SK-N-SH treated with all-trans-retinoic acid at 6 μM for 48 hours (cell line): ENCODE data around the gene CNPPD1.
A peak's percentile ranks its signal among the peaks of the same experiment; 100 is the strongest.

Experiments used
- ATAC-seq: fragments of 200-7000 bp; cut with Tn5 transposase; 3 replicates; pipeline ENCODE4 v1.9.1; 2020; ENCODE audit warnings: mild to moderate bottlenecking, moderate library complexity
- ARNTL ChIP-seq: fragments of 450-650 bp; formaldehyde crosslinking; IDR thresholded peaks from 2 replicates; pipeline ENCODE4 v1.5.0; 2020; ENCODE audit warnings: low read depth, mild to moderate bottlenecking, moderate library complexity, borderline replicate concordance
- BACH2 ChIP-seq: fragments of 250-450 bp; sonication (Bioruptor Pico); IDR thresholded peaks from 2 replicates; pipeline ENCODE4 v1.9.0; 2021; ENCODE audit warnings: mild to moderate bottlenecking, borderline replicate concordance
- CREB5 ChIP-seq: fragments of 250-450 bp; sonication (Bioruptor Pico); IDR thresholded peaks from 2 replicates; pipeline ENCODE4 v1.5.1; 2020; ENCODE audit warnings: low read depth, mild to moderate bottlenecking, moderate library complexity
- CSDC2 ChIP-seq: fragments of 250-450 bp; sonication (Bioruptor Pico); IDR thresholded peaks from 2 replicates; pipeline ENCODE4 v1.5.0; 2020; ENCODE audit warnings: mild to moderate bottlenecking, moderate library complexity
- CSRNP3 ChIP-seq: fragments of 250-450 bp; sonication (Bioruptor Pico); IDR thresholded peaks from 2 replicates; pipeline ENCODE4 v1.5.1; 2021; ENCODE audit warnings: mild to moderate bottlenecking, moderate library complexity
- ESRRG ChIP-seq: fragments of 250-450 bp; sonication (Bioruptor Pico); IDR thresholded peaks from 2 replicates; pipeline ENCODE4 v1.6.1; 2021; ENCODE audit warnings: mild to moderate bottlenecking
- ISL1 ChIP-seq: fragments of 250-450 bp; sonication (Bioruptor Pico); IDR thresholded peaks from 2 replicates; pipeline ENCODE4 v2.1.2; 2022; ENCODE audit warnings: mild to moderate bottlenecking, moderate library complexity
- OSR1 ChIP-seq: fragments of 250-450 bp; sonication (Bioruptor Pico); IDR thresholded peaks from 2 replicates; pipeline ENCODE4 v1.8.0; 2022; ENCODE audit warnings: moderate library complexity, mild to moderate bottlenecking, inconsistent platforms
- PATZ1 ChIP-seq: fragments of 250-450 bp; sonication (Bioruptor Pico); IDR thresholded peaks from 2 replicates; pipeline ENCODE4 v1.8.0; 2020; ENCODE audit warnings: mild to moderate bottlenecking, moderate library complexity, borderline replicate concordance
- PPARA ChIP-seq: fragments of 250-450 bp; sonication (Bioruptor Pico); IDR thresholded peaks from 2 replicates; pipeline ENCODE4 v1.5.0; 2020; ENCODE audit warnings: mild to moderate bottlenecking, borderline replicate concordance
- RARB ChIP-seq: fragments of 250-450 bp; sonication (Bioruptor Pico); IDR thresholded peaks from 2 replicates; pipeline ENCODE4 v1.8.0; 2021; ENCODE audit warnings: mild to moderate bottlenecking, moderate library complexity
- SNAI2 ChIP-seq: fragments of 250-450 bp; sonication (Bioruptor Pico); IDR thresholded peaks from 2 replicates; pipeline ENCODE4 v1.5.0; 2020; ENCODE audit warnings: mild to moderate bottlenecking, moderate library complexity
- TCF4 ChIP-seq: fragments of 250-450 bp; sonication (Bioruptor Pico); IDR thresholded peaks from 2 replicates; pipeline ENCODE4 v1.8.0; 2021; ENCODE audit warnings: mild to moderate bottlenecking, moderate library complexity, borderline replicate concordance
- TOX ChIP-seq: fragments of 250-450 bp; sonication (Bioruptor Pico); IDR thresholded peaks from 2 replicates; pipeline ENCODE4 v1.8.0; 2021; ENCODE audit warnings: mild to moderate bottlenecking, moderate library complexity, borderline replicate concordance
- ZC3H10 ChIP-seq: fragments of 250-450 bp; sonication (Bioruptor Pico); IDR thresholded peaks from 2 replicates; pipeline ENCODE4 v1.5.1; 2021; ENCODE audit warnings: mild to moderate bottlenecking, moderate library complexity
- ZFP3 ChIP-seq: fragments of 250-450 bp; sonication (Bioruptor Pico); IDR thresholded peaks from 2 replicates; pipeline ENCODE4 v1.5.0; 2020; ENCODE audit warnings: mild to moderate bottlenecking, moderate library complexity
- ZFP30 ChIP-seq: fragments of 450-650 bp; formaldehyde crosslinking; IDR thresholded peaks from 2 replicates; pipeline ENCODE4 v1.5.0; 2022; ENCODE audit warnings: mild to moderate bottlenecking, moderate library complexity
- ZNF565 ChIP-seq: fragments of 450-650 bp; formaldehyde crosslinking; conservative IDR thresholded peaks from 2 replicates; pipeline ENCODE4 v1.5.0; 2020; ENCODE audit warnings: low read depth, mild to moderate bottlenecking, moderate library complexity
- ZNF70 ChIP-seq: fragments of 450-650 bp; formaldehyde crosslinking; IDR thresholded peaks from 2 replicates; pipeline ENCODE4 v1.5.0; 2020; ENCODE audit warnings: mild to moderate bottlenecking, moderate library complexity
- ZNF8 ChIP-seq: fragments of 450-650 bp; formaldehyde crosslinking; IDR thresholded peaks from 2 replicates; pipeline ENCODE4 v1.5.0; 2020; ENCODE audit warnings: mild to moderate bottlenecking, moderate library complexity
- TF ChIP-seq, protein P1 (sequence below): fragments of 250-450 bp; sonication (Bioruptor Pico); IDR thresholded peaks from 2 replicates; pipeline ENCODE4 v1.5.0; 2020; ENCODE audit warnings: mild to moderate bottlenecking, moderate library complexity

The CNPPD1 gene

GRCh38 chr2:219176818-219177551 is at the start of gene CNPPD1:
TSS of gene CNPPD1 (minus strand) at chr2:219176925. CDS start at chr2:219176828, 97 bp downstream.
- peak; percentile 88 for ATAC-seq
- TF ChIP-seq ZFP3 (peak; percentile 69; the same call in 1 of the 2 replicates), OSR1 (CRISPR knock-in tag) (no peak), CSDC2 (CRISPR knock-in tag) (0 out of 2 replicates have a peak, but pooled peaks have one; percentile 26), ZNF8 (CRISPR knock-in tag) (no peak)
- TF ChIP-seq, all 23 proteins: peak for 2

GRCh38 chr2:219225350-219225749 is 48.6 kb upstream of the CNPPD1 start:
- ATAC-seq, result no peak
- TF ChIP-seq TCF4 (CRISPR knock-in tag), result no peak
- TF ChIP-seq PPARA (CRISPR knock-in tag), result no peak
- no peak for TF ChIP-seq ISL1 (CRISPR knock-in tag)
- no peak for TF ChIP-seq ZFP3
- TF ChIP-seq ZNF70 (CRISPR knock-in tag), result no peak

DNA sequence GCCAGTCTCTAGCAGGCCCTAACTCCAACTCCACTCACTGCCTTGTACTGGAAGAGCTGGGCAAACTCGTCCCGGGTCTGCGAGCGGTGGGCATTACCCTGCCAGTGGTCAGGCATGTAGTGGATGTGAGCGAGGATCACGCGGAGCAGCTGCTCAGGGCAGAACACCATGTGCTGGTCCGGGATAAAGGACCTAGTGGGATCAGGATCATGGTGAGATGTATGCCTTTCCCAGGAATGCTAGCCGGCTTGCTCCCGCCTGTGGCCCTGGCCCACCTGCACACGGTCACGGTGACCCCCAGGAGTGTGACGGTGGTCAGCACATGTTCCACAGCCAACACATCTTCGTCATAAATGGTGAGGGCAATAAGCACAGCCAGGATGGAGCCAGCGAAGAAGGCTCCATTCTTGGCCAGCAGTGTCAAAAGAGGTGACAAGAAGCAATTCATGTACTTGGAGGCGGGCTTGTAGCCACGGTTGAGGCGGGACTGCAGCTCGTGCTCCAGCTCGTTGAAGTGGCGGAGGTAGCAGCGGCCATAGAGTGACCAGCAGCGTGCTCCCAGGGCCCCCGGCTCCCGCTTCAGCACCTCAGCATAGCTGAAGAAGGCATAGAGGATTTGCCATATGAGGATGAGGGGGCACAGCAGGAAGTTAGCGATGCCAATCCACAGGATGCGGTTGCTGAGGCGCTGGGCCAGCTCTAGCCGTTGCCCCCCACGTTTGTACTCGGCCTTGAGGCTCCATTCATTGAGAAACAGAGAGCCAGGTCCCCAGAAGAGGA is 47.3 kb upstream of the CNPPD1 start:
- TF ChIP-seq ZNF565 (CRISPR knock-in tag) (no peak), ZFP30 (CRISPR knock-in tag) (no peak), ARNTL (no peak), SNAI2 (CRISPR knock-in tag) (no peak), ZFP3 (no peak), RARB (CRISPR knock-in tag) (no peak), BACH2 (CRISPR knock-in tag) (no peak), ZC3H10 (CRISPR knock-in tag) (no peak), ISL1 (CRISPR knock-in tag) (no peak), ZNF70 (CRISPR knock-in tag) (no peak), TCF4 (CRISPR knock-in tag) (no peak), ESRRG (CRISPR knock-in tag) (no peak), CSDC2 (CRISPR knock-in tag) (no peak), ZNF8 (CRISPR knock-in tag) (no peak), OSR1 (CRISPR knock-in tag) (no peak)

DNA sequence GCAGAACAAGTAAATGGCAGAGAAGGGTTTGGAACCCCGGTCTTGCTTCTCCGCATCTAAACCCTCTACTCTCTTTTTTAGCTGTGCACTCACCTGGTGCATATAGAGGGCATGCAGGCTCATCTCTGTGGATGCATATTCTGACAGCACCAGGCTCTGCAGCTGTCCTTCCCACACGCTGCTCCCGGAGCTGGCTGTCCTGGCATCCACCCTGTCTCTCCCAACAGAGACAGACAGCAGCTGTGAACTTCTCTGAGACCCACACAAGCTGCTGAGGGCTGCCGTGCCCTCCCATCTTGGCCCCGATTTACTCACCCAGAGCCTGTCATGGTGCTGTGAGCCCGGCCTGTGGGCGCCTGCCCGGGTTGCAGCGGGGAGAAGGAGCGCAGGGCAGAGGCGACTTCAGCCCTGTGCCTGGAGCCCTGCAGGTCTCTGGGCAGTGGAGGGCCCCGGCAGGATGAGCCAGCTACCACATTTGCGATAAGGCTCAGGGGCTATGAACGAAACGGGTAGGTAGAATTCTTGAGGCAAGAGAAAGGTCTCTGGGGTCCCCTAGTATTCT is 45.3 kb upstream of the CNPPD1 start:
- TF ChIP-seq CSDC2 (CRISPR knock-in tag) (no peak), SNAI2 (CRISPR knock-in tag) (no peak), CREB5 (CRISPR knock-in tag) (no peak), TOX (CRISPR knock-in tag) (no peak), RARB (CRISPR knock-in tag) (no peak), ISL1 (CRISPR knock-in tag) (no peak), TCF4 (CRISPR knock-in tag) (no peak), ZNF8 (CRISPR knock-in tag) (no peak), ZC3H10 (CRISPR knock-in tag) (no peak), BACH2 (CRISPR knock-in tag) (no peak), ZFP3 (no peak), ESRRG (CRISPR knock-in tag) (no peak), ZFP30 (CRISPR knock-in tag) (no peak), ZNF70 (CRISPR knock-in tag) (no peak), CSRNP3 (no peak), PATZ1 (no peak), PPARA (CRISPR knock-in tag) (no peak), ARNTL (no peak), OSR1 (CRISPR knock-in tag) (no peak)
- TF ChIP-seq, protein P1, sequence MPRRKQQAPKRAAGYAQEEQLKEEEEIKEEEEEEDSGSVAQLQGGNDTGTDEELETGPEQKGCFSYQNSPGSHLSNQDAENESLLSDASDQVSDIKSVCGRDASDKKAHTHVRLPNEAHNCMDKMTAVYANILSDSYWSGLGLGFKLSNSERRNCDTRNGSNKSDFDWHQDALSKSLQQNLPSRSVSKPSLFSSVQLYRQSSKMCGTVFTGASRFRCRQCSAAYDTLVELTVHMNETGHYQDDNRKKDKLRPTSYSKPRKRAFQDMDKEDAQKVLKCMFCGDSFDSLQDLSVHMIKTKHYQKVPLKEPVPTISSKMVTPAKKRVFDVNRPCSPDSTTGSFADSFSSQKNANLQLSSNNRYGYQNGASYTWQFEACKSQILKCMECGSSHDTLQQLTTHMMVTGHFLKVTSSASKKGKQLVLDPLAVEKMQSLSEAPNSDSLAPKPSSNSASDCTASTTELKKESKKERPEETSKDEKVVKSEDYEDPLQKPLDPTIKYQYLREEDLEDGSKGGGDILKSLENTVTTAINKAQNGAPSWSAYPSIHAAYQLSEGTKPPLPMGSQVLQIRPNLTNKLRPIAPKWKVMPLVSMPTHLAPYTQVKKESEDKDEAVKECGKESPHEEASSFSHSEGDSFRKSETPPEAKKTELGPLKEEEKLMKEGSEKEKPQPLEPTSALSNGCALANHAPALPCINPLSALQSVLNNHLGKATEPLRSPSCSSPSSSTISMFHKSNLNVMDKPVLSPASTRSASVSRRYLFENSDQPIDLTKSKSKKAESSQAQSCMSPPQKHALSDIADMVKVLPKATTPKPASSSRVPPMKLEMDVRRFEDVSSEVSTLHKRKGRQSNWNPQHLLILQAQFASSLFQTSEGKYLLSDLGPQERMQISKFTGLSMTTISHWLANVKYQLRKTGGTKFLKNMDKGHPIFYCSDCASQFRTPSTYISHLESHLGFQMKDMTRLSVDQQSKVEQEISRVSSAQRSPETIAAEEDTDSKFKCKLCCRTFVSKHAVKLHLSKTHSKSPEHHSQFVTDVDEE (CRISPR knock-in tag), result no peak
- TF ChIP-seq, all 23 proteins: peak for 0
- no peak for ATAC-seq

More for the DNA sequence above, 47.3 kb upstream of the CNPPD1 start:
- ATAC-seq, result no peak
